GM10266 (cell line): ENCODE measurements around the gene CNPY1.

Source experiments
- DNase-seq: peaks from one replicate; pipeline ENCODE4 v3.0.0; 2012; ENCODE audit errors: extremely low spot score
- TF ChIP-seq, protein P1 (sequence below): IDR thresholded peaks from 2 replicates; pipeline ENCODE4 v1.5.1; 2012; ENCODE audit warnings: mild to moderate bottlenecking, low read depth; ENCODE audit not compliant: control insufficient read depth, insufficient read depth; ENCODE audit errors: missing control alignments

The CNPY1 gene

DNA sequence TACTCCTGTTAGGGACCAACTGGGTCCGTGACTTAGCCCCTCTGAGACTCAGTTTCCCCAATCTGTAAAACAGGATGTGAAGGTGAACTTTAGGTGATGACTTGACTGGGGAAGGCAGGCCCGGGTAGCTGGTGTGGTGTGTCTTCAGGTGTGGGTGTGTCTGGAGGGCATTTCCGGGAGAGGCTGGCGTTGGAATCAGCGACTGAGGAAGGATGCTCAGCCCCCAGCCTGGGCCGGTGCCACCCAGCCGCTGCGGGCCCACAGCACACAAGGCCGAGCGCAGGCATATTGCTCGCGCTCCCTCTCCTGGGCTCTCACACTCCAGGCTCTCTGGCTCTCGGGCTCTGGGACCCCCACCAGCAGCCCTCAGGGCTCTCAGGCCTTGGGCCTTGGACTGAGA lies 31.7 kb upstream of the CNPY1 start:
- TF ChIP-seq, protein P1, sequence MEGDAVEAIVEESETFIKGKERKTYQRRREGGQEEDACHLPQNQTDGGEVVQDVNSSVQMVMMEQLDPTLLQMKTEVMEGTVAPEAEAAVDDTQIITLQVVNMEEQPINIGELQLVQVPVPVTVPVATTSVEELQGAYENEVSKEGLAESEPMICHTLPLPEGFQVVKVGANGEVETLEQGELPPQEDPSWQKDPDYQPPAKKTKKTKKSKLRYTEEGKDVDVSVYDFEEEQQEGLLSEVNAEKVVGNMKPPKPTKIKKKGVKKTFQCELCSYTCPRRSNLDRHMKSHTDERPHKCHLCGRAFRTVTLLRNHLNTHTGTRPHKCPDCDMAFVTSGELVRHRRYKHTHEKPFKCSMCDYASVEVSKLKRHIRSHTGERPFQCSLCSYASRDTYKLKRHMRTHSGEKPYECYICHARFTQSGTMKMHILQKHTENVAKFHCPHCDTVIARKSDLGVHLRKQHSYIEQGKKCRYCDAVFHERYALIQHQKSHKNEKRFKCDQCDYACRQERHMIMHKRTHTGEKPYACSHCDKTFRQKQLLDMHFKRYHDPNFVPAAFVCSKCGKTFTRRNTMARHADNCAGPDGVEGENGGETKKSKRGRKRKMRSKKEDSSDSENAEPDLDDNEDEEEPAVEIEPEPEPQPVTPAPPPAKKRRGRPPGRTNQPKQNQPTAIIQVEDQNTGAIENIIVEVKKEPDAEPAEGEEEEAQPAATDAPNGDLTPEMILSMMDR, result no peak
- DNase-seq, result no peak

DNA sequence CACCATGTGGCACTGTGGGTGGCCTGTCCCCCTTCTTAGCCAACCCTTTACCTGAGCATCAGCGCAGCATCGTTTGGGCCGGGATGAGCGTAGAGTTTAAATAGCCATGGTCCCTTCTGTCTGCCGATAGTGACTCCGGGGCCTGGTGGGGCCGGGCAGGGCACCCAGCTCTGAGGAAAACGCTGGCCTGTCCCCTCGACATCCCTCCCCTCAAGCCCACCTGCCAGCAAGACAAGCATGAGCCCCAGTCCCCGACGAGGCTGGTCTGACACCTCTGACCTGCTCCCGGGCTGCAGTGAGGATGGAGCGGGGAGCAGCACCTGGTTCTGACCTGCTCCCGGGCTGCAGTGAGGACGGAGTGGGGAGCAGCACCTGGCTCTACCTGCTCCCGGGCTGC lies 31.1 kb upstream of the CNPY1 start:
- DNase-seq, result no peak
- TF ChIP-seq, protein P1, result no peak

DNA sequence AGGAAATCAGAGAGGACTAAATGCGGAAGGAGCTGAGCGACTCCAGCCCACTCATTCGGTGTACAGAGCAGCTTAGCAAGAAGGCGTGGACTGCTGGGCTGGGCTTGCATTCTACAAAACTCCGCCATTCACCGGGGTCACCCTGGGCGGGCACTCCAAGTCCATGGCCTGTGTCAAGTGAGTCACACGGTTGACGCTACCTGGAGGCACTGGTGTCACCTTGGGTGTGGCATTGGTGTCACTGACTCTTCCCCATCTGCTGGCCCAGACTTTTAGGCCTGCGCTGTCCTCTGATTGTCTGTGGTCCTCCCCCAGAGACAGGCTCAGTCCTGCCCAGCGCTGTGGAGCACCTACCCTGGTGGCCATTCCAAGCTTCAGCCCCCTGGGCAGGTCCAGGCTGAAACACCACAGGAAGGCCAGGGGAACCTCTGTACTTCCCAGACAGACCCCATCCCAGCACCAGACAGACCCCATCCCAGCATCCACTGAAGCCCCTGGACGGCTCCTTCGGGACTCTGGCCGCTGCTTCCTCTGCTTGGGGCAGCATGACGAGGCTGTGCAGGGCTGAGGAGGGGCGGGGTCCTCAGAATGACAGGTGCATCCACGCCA lies 30.6 kb upstream of the CNPY1 start:
- no peak for DNase-seq
- TF ChIP-seq, protein P1, result no peak

DNA sequence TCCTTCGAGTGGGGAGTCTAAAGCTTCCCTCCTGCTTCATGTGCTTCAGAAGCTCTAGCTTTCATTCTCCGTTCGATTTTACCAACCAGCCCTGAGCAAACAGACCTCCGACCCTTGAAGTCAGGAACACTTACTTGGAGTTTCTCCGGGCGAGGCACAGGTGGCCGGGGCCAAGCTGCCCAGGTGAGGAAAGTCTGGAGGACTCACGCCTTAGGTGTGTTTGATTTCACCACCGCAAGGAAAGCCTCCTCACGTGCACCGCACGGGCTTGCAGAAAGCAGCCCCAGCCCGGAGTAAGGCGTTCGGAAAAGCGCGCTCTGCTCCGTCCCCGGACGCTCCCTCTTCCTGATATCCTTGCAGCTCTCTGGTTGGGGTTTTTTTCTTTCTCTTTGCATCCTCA lies 30.1 kb upstream of the CNPY1 start:
- TF ChIP-seq, protein P1, result no peak
- DNase-seq, result no peak

DNA sequence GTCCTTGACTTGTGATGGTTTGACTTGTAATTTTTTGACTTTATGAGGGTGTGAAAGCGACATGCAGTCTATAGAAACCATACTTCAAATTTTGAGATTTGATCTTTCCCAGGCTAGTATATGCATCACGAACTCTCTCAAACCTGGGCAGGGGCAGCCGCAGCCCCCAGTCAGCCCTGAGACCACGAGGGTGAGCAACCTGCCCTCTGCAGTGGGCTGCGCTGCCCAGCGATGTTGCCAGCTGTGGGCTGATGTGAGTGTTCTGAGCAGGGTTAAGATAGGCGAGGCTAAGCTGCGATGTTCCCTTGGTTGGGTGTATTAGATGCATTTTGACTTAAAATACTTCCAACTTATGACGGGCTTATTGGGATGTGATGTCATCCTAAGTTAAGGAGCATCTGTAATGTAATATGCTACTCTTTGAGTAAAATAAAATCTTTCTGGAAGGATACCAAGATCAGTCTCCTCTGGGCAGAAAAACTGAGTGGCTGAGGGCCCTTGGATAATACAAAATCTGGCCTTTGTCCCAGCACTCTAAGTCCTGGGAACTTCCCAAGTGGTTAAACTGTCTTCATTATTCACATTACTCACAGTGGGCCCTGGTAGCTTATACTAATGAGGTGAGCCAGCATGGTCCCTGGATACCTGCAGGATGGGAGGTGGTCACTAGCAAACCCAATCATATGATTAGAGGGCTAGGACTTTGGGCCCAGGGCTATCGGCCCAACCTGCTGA lies 28.4 kb upstream of the CNPY1 start:
- no peak for DNase-seq
- TF ChIP-seq, protein P1, result no peak

DNA sequence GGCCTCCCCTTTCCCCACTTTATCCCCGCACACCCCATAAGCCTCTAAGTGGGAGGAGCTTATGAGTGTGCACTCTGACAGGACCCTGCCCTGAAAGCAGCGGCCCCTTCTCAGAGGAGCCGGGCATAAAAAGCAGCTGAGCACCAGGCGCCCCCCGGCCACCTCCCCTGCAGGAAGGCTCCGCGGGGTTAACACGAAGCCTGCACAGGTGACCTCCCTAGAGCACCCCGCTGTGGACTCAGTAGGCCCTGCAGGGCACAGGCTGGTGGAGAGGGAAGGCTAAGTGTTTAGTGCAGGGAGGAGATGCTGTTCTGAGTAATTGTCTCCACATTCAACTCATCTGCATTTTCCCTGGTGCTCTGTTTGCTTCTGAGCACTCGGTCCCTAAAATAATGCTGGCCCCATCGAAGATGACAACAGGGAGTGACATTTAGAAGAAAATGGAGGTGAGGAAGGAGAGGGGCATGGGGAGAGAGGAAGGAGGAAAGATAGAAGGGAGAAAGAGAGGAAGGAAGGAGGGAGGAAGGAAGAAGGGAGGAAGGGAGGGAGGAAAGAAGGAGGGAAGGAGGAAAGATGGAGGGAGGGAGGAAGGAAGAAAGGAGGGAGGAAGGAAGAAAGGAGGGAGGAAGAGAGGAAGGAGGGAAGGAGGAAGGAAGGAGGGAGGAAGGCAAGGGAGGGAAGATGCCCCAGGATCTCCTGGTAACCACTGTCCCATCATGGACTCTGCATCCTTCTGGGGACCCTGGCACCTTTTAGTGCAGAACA lies 25.4 kb upstream of the CNPY1 start:
- TF ChIP-seq, protein P1, result no peak
- DNase-seq, result no peak
